ENCODE results near the gene ADGRV1.

The ADGRV1 gene

DNA sequence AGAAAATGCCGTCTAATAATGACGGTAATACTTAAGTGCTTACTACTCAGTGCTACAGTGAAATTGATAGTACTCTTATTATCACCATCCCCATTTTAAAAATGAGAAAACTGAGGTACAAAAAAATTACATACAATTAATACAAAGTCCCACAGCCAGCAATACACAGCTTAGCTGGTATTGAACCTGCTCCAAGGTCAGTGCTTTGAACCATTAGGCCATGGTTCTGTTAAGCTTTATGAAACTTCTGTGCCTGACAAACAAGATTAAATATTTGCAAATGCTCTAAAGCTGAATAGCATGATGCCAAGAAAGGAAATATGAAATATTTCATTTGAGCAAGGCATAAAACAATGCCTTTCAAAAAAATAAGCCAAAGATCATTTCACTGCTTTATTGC, 467.4 kb downstream of the ADGRV1 start:
- Histone ChIP-seq H3K27me3 (ENCODE audit: insufficient read depth, low read length, poor library complexity) (no peaks in the 10 kb centered on the region), H3K4me3 (ENCODE audit: low read depth in 1 of 2, low read length in 2 of 2) (no peak overlapping the region), H3K4me1 (ENCODE audit: insufficient read depth, low read length) (no peaks in the 10 kb centered on the region), H3K27ac (ENCODE audit: low read length) (no peak overlapping the region), H2AFZ (ENCODE audit: low read depth, low read length) (no peak overlapping the region), H3K9me3 (ENCODE audit: insufficient read depth, low read length, severe bottlenecking) (no peaks in the 10 kb centered on the region), H4K20me1 (ENCODE audit: insufficient read depth, low read length) (no peaks in the 10 kb centered on the region), H3K9ac (ENCODE audit: low read depth, low read length) (no peak overlapping the region), H3K4me2 (ENCODE audit: insufficient read depth, low read length) (no peak overlapping the region), H3K79me2 (ENCODE audit: insufficient read depth, low read length) (no peaks in the 10 kb centered on the region), H3K36me3 (ENCODE audit: insufficient read depth, low read length) (no peaks in the 10 kb centered on the region)
- no peak for TF ChIP-seq EZH2 (IDR thresholded peaks at IDR 0.05; ENCODE audit: borderline replicate concordance, low read depth, low read length, severe bottlenecking)
- TF ChIP-seq, protein P1, sequence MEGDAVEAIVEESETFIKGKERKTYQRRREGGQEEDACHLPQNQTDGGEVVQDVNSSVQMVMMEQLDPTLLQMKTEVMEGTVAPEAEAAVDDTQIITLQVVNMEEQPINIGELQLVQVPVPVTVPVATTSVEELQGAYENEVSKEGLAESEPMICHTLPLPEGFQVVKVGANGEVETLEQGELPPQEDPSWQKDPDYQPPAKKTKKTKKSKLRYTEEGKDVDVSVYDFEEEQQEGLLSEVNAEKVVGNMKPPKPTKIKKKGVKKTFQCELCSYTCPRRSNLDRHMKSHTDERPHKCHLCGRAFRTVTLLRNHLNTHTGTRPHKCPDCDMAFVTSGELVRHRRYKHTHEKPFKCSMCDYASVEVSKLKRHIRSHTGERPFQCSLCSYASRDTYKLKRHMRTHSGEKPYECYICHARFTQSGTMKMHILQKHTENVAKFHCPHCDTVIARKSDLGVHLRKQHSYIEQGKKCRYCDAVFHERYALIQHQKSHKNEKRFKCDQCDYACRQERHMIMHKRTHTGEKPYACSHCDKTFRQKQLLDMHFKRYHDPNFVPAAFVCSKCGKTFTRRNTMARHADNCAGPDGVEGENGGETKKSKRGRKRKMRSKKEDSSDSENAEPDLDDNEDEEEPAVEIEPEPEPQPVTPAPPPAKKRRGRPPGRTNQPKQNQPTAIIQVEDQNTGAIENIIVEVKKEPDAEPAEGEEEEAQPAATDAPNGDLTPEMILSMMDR (IDR thresholded peaks at IDR 0.05; ENCODE audit: borderline replicate concordance, extremely low read depth, low read length, poor library complexity, severe bottlenecking), result no peak
- DNase-seq (no peak), ATAC-seq (ENCODE audit: insufficient read depth, low read depth) (no peak)

DNA sequence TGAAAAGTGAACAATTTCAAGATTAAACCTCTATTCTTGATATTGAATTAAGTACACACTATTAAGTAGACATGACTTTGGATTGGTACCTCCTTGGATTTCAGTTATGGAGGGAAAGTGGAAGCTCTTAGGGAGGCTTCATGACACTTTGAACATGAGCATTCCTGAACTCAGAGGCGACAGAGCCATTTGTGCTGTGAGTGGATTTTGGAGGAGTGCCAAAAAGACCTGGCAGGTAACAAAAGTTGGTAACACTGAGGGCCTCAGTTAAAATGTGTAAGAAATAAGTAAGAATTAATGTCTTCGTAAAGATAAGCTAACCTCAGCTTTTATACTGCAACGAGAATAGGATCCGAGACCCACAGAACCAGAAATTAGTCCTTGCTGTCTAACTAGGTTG, 467.9 kb downstream of the ADGRV1 start:
- H3K27ac ChIP-seq (ENCODE audit: low read length), result no peak overlapping the region
- DNase-seq (no peak), ATAC-seq (ENCODE audit: insufficient read depth, low read depth) (no peak)
- H3K9me3 ChIP-seq (ENCODE audit: insufficient read depth, low read length, severe bottlenecking), result no peaks in the 10 kb centered on the region
- TF ChIP-seq, protein P1 (IDR thresholded peaks at IDR 0.05; ENCODE audit: borderline replicate concordance, extremely low read depth, low read length, poor library complexity, severe bottlenecking), result no peak
- TF ChIP-seq EZH2 (IDR thresholded peaks at IDR 0.05; ENCODE audit: borderline replicate concordance, low read depth, low read length, severe bottlenecking), result no peak
- no peak overlapping the region for H3K9ac ChIP-seq (ENCODE audit: low read depth, low read length)
- H3K4me3 ChIP-seq (ENCODE audit: low read depth in 1 of 2, low read length in 2 of 2), result no peak overlapping the region
- no peaks in the 10 kb centered on the region for H3K4me1 ChIP-seq (ENCODE audit: insufficient read depth, low read length)
- no peaks in the 10 kb centered on the region for H4K20me1 ChIP-seq (ENCODE audit: insufficient read depth, low read length)
- no peaks in the 10 kb centered on the region for H3K27me3 ChIP-seq (ENCODE audit: insufficient read depth, low read length, poor library complexity)
- no peak overlapping the region for H2AFZ ChIP-seq (ENCODE audit: low read depth, low read length)
- no peaks in the 10 kb centered on the region for H3K36me3 ChIP-seq (ENCODE audit: insufficient read depth, low read length)
- H3K4me2 ChIP-seq (ENCODE audit: insufficient read depth, low read length), result no peak overlapping the region
- H3K79me2 ChIP-seq (ENCODE audit: insufficient read depth, low read length), result no peaks in the 10 kb centered on the region

DNA sequence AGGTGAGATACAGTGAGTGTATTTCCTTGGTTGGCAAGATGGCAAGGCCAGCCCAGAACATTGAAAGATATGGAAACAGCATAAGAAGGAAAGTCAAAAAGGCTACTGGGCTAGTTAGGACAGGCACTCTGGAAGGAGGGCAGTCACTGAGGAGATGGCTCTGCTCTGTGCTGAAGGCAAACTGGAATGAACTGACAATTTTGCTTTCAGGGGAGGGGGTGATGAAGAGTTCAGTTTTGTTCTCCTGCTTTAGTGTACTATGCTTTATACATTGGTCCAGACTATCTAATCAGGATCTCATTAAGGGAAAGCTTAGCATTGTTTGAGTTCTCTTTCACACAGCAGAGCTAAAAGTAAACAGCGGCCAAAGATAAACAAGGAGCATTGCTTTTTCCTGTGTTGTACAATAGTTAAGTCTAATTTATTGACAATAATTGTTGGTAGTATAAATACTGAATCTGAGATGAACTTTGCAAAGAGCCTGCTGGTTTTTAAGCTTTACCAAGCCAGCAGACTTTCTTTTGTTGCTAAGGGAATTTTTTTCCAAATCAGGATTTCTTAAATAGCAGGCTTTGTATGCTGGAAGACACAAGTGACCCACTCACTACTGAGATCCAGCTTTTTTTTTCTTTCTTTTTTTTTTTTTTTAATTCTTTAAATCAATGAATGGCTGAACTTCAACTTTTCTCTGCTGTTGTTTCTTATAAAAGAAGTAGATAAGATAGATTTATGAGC, 469.0 kb downstream of the ADGRV1 start:
- H3K36me3 ChIP-seq (ENCODE audit: insufficient read depth, low read length), result no peaks in the 10 kb centered on the region
- H3K27ac ChIP-seq (ENCODE audit: low read length), result no peak overlapping the region
- H2AFZ ChIP-seq (ENCODE audit: low read depth, low read length), result no peak overlapping the region
- TF ChIP-seq, protein P1 (IDR thresholded peaks at IDR 0.05; ENCODE audit: borderline replicate concordance, extremely low read depth, low read length, poor library complexity, severe bottlenecking), result no peak
- no peak for TF ChIP-seq EZH2 (IDR thresholded peaks at IDR 0.05; ENCODE audit: borderline replicate concordance, low read depth, low read length, severe bottlenecking)
- no peaks in the 10 kb centered on the region for H3K4me1 ChIP-seq (ENCODE audit: insufficient read depth, low read length)
- H4K20me1 ChIP-seq (ENCODE audit: insufficient read depth, low read length), result no peaks in the 10 kb centered on the region
- ATAC-seq (ENCODE audit: insufficient read depth, low read depth), result no peak
- H3K4me2 ChIP-seq (ENCODE audit: insufficient read depth, low read length), result no peak overlapping the region
- no peak overlapping the region for H3K4me3 ChIP-seq (ENCODE audit: low read depth in 1 of 2, low read length in 2 of 2)
- no peaks in the 10 kb centered on the region for H3K27me3 ChIP-seq (ENCODE audit: insufficient read depth, low read length, poor library complexity)
- H3K9ac ChIP-seq (ENCODE audit: low read depth, low read length), result no peak overlapping the region
- H3K9me3 ChIP-seq (ENCODE audit: insufficient read depth, low read length, severe bottlenecking), result no peaks in the 10 kb centered on the region
- H3K79me2 ChIP-seq (ENCODE audit: insufficient read depth, low read length), result no peaks in the 10 kb centered on the region
- DNase-seq, result no peak

All from DND-41 (cell line).